Measurements from ENCODE around the gene EPHB2.

EPHB2 gene

DNA sequence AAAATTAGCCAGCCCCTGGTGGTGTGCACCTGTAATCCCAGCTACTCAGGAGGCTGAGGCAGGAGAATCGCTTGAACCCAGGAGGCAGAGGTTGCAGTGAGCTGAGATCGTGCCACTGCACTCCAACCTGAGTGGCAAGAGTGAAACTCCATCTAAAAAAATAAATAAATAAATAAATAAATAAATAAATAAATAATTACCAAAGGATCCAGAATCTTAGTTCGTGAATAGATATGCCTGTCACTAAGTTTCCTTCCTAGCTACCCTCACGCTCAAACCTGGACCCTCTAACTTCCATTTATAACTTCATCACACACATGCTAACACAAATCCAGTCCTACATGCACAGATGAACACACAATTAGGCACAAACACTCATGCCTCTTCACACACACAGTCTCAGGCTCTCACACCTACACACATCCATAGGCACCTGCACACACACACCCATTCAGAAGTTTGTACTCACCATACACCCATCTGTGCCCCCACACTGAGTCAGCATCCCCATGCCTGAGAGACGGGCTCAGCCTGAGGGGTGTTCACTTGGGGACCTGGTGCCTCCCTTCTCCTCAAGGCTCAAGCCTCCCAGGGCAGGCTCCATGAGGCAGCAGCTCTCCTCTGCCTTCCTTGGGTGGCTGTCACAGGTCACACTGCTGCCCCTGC, 200.5 kb downstream of the EPHB2 start:
- TF ChIP-seq POLR2A (IDR thresholded peaks at IDR 0.05; ENCODE audit: low read depth, low read length) (no peak), SPI1 (IDR thresholded peaks at IDR 0.05; ENCODE audit: low read depth, low read length) (no peak), PAX5 (IDR thresholded peaks at IDR 0.05; ENCODE audit: insufficient read depth, low read length, severe bottlenecking) (no peak), POLR2AphosphoS5 (IDR thresholded peaks at IDR 0.05; ENCODE audit: low read depth, low read length) (no peak), POU2F2 (IDR thresholded peaks at IDR 0.05; ENCODE audit: low read depth, low read length) (no peak), TAF1 (IDR thresholded peaks at IDR 0.05; ENCODE audit: low read depth, low read length) (no peak)
- no peak for DNase-seq (ENCODE audit: insufficient read length, low spot score)
- FAIRE-seq: no peak

DNA sequence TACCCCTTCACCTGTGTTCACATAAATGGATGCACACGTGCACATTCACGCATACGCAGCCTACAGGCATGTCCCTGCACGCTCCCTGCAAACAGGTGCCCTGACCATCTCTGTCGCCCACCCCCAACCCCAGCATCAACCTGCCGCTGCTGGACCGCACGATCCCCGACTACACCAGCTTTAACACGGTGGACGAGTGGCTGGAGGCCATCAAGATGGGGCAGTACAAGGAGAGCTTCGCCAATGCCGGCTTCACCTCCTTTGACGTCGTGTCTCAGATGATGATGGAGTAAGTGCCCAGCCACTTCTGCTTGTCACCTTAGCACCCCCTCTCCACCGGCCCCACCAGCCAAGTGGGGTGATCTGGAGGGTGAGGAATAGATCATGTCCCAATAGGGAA, 201.7 kb downstream of the EPHB2 start:
- FAIRE-seq (no peak), DNase-seq (ENCODE audit: insufficient read length, low spot score) (no peak)
- TF ChIP-seq PAX5 (IDR thresholded peaks at IDR 0.05; ENCODE audit: insufficient read depth, low read length, severe bottlenecking): no peak
- TF ChIP-seq POLR2A (IDR thresholded peaks at IDR 0.05; ENCODE audit: low read depth, low read length): no peak
- TF ChIP-seq TAF1 (IDR thresholded peaks at IDR 0.05; ENCODE audit: low read depth, low read length): no peak
- TF ChIP-seq POU2F2 (IDR thresholded peaks at IDR 0.05; ENCODE audit: low read depth, low read length): no peak
- TF ChIP-seq SPI1 (IDR thresholded peaks at IDR 0.05; ENCODE audit: low read depth, low read length): no peak
- no peak for TF ChIP-seq POLR2AphosphoS5 (IDR thresholded peaks at IDR 0.05; ENCODE audit: low read depth, low read length)

DNA sequence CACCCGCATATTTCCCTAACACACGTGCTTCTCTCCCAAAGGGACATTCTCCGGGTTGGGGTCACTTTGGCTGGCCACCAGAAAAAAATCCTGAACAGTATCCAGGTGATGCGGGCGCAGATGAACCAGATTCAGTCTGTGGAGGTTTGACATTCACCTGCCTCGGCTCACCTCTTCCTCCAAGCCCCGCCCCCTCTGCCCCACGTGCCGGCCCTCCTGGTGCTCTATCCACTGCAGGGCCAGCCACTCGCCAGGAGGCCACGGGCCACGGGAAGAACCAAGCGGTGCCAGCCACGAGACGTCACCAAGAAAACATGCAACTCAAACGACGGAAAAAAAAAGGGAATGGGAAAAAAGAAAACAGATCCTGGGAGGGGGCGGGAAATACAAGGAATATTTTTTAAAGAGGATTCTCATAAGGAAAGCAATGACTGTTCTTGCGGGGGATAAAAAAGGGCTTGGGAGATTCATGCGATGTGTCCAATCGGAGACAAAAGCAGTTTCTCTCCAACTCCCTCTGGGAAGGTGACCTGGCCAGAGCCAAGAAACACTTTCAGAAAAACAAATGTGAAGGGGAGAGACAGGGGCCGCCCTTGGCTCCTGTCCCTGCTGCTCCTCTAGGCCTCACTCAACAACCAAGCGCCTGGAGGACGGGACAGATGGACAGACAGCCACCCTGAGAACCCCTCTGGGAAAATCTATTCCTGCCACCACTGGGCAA, 202.9 kb downstream of the EPHB2 start:
- FAIRE-seq (no peak), DNase-seq (ENCODE audit: insufficient read length, low spot score) (no peak)
- TF ChIP-seq POLR2AphosphoS5 (IDR thresholded peaks at IDR 0.05; ENCODE audit: low read depth, low read length): no peak
- no peak for TF ChIP-seq SPI1 (IDR thresholded peaks at IDR 0.05; ENCODE audit: low read depth, low read length)
- no peak for TF ChIP-seq POLR2A (IDR thresholded peaks at IDR 0.05; ENCODE audit: low read depth, low read length)
- no peak for TF ChIP-seq TAF1 (IDR thresholded peaks at IDR 0.05; ENCODE audit: low read depth, low read length)
- TF ChIP-seq POU2F2 (IDR thresholded peaks at IDR 0.05; ENCODE audit: low read depth, low read length): no peak
- no peak for TF ChIP-seq PAX5 (IDR thresholded peaks at IDR 0.05; ENCODE audit: insufficient read depth, low read length, severe bottlenecking)

DNA sequence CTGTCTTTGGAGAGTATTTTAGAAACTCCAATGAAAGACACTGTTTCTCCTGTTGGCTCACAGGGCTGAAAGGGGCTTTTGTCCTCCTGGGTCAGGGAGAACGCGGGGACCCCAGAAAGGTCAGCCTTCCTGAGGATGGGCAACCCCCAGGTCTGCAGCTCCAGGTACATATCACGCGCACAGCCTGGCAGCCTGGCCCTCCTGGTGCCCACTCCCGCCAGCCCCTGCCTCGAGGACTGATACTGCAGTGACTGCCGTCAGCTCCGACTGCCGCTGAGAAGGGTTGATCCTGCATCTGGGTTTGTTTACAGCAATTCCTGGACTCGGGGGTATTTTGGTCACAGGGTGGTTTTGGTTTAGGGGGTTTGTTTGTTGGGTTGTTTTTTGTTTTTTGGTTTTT, 203.5 kb downstream of the EPHB2 start:
- no peak for FAIRE-seq
- no peak for DNase-seq (ENCODE audit: insufficient read length, low spot score)
- TF ChIP-seq SPI1 (IDR thresholded peaks at IDR 0.05; ENCODE audit: low read depth, low read length) (no peak), PAX5 (IDR thresholded peaks at IDR 0.05; ENCODE audit: insufficient read depth, low read length, severe bottlenecking) (no peak), POLR2A (IDR thresholded peaks at IDR 0.05; ENCODE audit: low read depth, low read length) (no peak), POLR2AphosphoS5 (IDR thresholded peaks at IDR 0.05; ENCODE audit: low read depth, low read length) (no peak), TAF1 (IDR thresholded peaks at IDR 0.05; ENCODE audit: low read depth, low read length) (no peak), POU2F2 (IDR thresholded peaks at IDR 0.05; ENCODE audit: low read depth, low read length) (no peak)

DNA sequence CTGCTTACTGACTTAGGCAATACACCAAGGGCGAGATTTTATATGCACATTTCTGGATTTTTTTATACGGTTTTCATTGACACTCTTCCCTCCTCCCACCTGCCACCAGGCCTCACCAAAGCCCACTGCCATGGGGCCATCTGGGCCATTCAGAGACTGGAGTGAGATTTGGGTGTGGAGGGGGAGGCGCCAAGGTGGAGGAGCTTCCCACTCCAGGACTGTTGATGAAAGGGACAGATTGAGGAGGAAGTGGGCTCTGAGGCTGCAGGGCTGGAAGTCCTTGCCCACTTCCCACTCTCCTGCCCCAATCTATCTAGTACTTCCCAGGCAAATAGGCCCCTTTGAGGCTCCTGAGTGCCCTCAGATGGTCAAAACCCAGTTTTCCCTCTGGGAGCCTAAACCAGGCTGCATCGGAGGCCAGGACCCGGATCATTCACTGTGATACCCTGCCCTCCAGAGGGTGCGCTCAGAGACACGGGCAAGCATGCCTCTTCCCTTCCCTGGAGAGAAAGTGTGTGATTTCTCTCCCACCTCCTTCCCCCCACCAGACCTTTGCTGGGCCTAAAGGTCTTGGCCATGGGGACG, 204.1 kb downstream of the EPHB2 start:
- FAIRE-seq: no peak
- DNase-seq (ENCODE audit: insufficient read length, low spot score): no peak
- TF ChIP-seq POLR2AphosphoS5 (IDR thresholded peaks at IDR 0.05; ENCODE audit: low read depth, low read length) (no peak), PAX5 (IDR thresholded peaks at IDR 0.05; ENCODE audit: insufficient read depth, low read length, severe bottlenecking) (no peak), POU2F2 (IDR thresholded peaks at IDR 0.05; ENCODE audit: low read depth, low read length) (no peak), TAF1 (IDR thresholded peaks at IDR 0.05; ENCODE audit: low read depth, low read length) (no peak), SPI1 (IDR thresholded peaks at IDR 0.05; ENCODE audit: low read depth, low read length) (no peak), POLR2A (IDR thresholded peaks at IDR 0.05; ENCODE audit: low read depth, low read length) (no peak)

DNA sequence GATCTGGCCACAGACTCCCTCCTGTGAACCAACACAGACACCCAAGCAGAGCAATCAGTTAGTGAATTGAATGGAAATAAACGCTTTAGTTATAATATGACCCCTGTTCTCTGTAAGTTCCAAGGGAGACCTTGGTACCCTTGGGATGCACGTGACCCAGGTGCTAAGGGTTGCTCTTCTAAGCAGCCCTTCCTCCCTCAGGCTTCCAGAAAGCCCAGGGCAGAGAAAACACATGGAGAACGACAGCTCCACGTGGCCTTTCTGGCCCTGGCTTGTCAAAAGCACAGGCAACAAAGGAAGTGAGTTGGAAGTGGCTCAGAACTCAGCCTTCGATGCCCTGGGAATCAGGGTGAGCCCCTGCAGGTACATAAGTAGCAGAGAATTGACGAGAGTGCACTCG, 204.6 kb downstream of the EPHB2 start:
- DNase-seq (ENCODE audit: insufficient read length, low spot score) (no peak), FAIRE-seq (no peak)
- no peak for TF ChIP-seq PAX5 (IDR thresholded peaks at IDR 0.05; ENCODE audit: insufficient read depth, low read length, severe bottlenecking)
- no peak for TF ChIP-seq TAF1 (IDR thresholded peaks at IDR 0.05; ENCODE audit: low read depth, low read length)
- no peak for TF ChIP-seq SPI1 (IDR thresholded peaks at IDR 0.05; ENCODE audit: low read depth, low read length)
- TF ChIP-seq POLR2A (IDR thresholded peaks at IDR 0.05; ENCODE audit: low read depth, low read length): no peak
- TF ChIP-seq POU2F2 (IDR thresholded peaks at IDR 0.05; ENCODE audit: low read depth, low read length): no peak
- TF ChIP-seq POLR2AphosphoS5 (IDR thresholded peaks at IDR 0.05; ENCODE audit: low read depth, low read length): no peak

DNA sequence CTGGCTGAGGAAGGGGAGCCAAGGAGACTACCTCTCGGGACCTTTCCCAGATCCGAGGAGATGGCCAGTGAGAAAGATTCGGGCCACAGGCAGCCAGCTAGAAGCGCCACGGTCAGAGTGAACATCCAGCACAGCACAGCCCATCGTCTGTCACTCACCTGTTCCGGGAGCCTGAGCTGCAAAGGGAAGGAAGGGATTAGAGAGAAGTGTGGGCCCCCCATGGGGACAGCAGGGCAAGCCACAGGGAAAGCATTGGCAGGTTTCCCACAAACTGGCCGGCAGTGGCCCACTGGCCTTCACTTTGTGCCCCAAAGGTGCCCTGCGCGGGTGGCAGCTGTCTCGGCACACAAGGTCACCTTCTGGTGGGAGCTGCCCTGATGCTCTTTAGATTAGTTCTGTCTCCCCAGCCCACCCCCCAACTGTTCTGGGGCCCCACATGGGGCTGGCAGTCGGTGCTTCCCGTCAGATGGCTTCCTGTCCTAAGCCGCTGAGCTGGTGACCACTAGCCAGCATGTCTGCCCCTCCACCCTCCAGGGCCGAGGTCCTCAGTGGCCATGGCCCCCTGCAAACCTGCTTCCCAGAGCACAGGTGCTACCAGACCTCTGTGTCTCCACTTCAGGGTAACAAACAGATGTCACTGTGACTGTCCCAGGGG, 205.3 kb downstream of the EPHB2 start:
- TF ChIP-seq POU2F2 (IDR thresholded peaks at IDR 0.05; ENCODE audit: low read depth, low read length) (no peak), SPI1 (IDR thresholded peaks at IDR 0.05; ENCODE audit: low read depth, low read length) (no peak), POLR2AphosphoS5 (IDR thresholded peaks at IDR 0.05; ENCODE audit: low read depth, low read length) (no peak), POLR2A (IDR thresholded peaks at IDR 0.05; ENCODE audit: low read depth, low read length) (no peak), PAX5 (IDR thresholded peaks at IDR 0.05; ENCODE audit: insufficient read depth, low read length, severe bottlenecking) (no peak), TAF1 (IDR thresholded peaks at IDR 0.05; ENCODE audit: low read depth, low read length) (no peak)
- no peak for DNase-seq (ENCODE audit: insufficient read length, low spot score)
- no peak for FAIRE-seq

DNA sequence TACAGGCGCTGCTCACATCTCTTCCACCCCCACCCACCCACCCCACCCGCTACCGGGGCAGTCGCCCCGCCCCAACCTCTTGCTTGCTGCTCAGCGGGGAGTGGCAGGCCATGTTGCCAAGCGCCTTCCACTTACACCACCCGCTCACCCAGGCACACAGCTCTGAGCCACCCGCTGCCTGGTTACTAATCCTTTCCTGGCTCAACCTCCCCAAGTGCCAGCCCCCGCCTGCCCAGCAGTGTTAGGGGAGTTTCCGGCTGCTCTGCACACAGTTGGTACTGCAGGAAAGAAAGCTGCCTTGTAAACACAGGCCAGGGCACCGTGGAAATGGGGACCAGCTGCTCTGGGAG, 205.8 kb downstream of the EPHB2 start:
- DNase-seq (ENCODE audit: insufficient read length, low spot score) (no peak), FAIRE-seq (no peak)
- no peak for TF ChIP-seq TAF1 (IDR thresholded peaks at IDR 0.05; ENCODE audit: low read depth, low read length)
- TF ChIP-seq SPI1 (IDR thresholded peaks at IDR 0.05; ENCODE audit: low read depth, low read length): no peak
- TF ChIP-seq POU2F2 (IDR thresholded peaks at IDR 0.05; ENCODE audit: low read depth, low read length): no peak
- TF ChIP-seq POLR2A (IDR thresholded peaks at IDR 0.05; ENCODE audit: low read depth, low read length): no peak
- TF ChIP-seq POLR2AphosphoS5 (IDR thresholded peaks at IDR 0.05; ENCODE audit: low read depth, low read length): no peak
- TF ChIP-seq PAX5 (IDR thresholded peaks at IDR 0.05; ENCODE audit: insufficient read depth, low read length, severe bottlenecking): no peak

DNA sequence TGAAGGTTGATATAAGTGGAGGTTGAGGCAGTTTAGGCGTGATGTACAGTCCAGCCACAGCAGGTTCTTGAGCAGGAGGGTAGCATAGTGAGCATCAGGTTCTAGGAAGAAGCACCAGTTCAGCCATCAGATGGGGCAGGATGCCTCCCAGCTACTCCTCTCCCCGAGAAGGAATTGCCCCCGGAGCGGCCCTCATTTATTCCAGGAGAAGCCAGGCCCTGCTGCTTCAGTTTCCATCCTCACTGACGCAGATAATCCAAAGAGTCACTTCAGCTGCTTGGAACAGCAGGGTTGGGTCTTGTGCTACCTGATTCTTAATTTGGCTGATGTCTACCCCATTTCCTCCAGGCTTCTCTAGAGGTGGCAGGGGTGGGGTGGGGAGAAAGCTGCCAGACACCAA, 207.3 kb downstream of the EPHB2 start:
- no peak for FAIRE-seq
- TF ChIP-seq POU2F2 (IDR thresholded peaks at IDR 0.05; ENCODE audit: low read depth, low read length) (no peak), TAF1 (IDR thresholded peaks at IDR 0.05; ENCODE audit: low read depth, low read length) (no peak), POLR2AphosphoS5 (IDR thresholded peaks at IDR 0.05; ENCODE audit: low read depth, low read length) (no peak), POLR2A (IDR thresholded peaks at IDR 0.05; ENCODE audit: low read depth, low read length) (no peak), SPI1 (IDR thresholded peaks at IDR 0.05; ENCODE audit: low read depth, low read length) (no peak), PAX5 (IDR thresholded peaks at IDR 0.05; ENCODE audit: insufficient read depth, low read length, severe bottlenecking) (no peak)
- DNase-seq (ENCODE audit: insufficient read length, low spot score): no peak
